ACHN (cell line): ENCODE measurements around the gene NCEH1.
"Not testable (repeated sequence)": the region's sequence is repeated elsewhere in the genome, so short reads cannot be mapped to it uniquely, and the experiment has no call there.

Experiments used
- DNase-seq: peaks from one replicate; pipeline ENCODE4 v3.0.0-alpha.2; 2015
- in situ Hi-C: cut with HindIII; loops from 2 replicates; pipeline ENCODE4 v1.10.0; 2017; ENCODE audit warnings: low sequenced_read_pairs, low pct_ligation_motif_present, low pct_unique_long_range_greater_than_20kb

The NCEH1 gene

GRCh38 chr3:172709774-172710663 is 848 bp downstream of the NCEH1 start:
- no peak for DNase-seq
- in situ Hi-C loops: no loop called here

GRCh38 chr3:172708921-172709773 is 1.7 kb downstream of the NCEH1 start:
- in situ Hi-C loops: no loop called here
- DNase-seq: no peak

GRCh38 chr3:172707967-172708366 is 2.9 kb downstream of the NCEH1 start:
- in situ Hi-C loops: no loop called here
- no peak for DNase-seq

- in situ Hi-C loops: no loop called here
Observed at GRCh38 chr3:172707030-172707429, 3.8 kb downstream of the NCEH1 start.

GRCh38 chr3:172705170-172705569 is 5.7 kb downstream of the NCEH1 start:
- in situ Hi-C loops: no loop called here
- no peak for DNase-seq

More at GRCh38 chr3:172707030-172707429, 3.8 kb downstream of the NCEH1 start:
- DNase-seq: no peak

GRCh38 chr3:172704001-172704400 is 6.9 kb downstream of the NCEH1 start:
- no peak for DNase-seq
- in situ Hi-C loops: no loop called here

GRCh38 chr3:172702731-172703130 is 8.1 kb downstream of the NCEH1 start:
- DNase-seq, in situ Hi-C loops: not testable (repeated sequence)

GRCh38 chr3:172702256-172702655 is 8.6 kb downstream of the NCEH1 start:
- DNase-seq: no peak
- in situ Hi-C loops: no loop called here

- in situ Hi-C loops: no loop called here
- no peak for DNase-seq
Observed at GRCh38 chr3:172701751-172702150, 9.1 kb downstream of the NCEH1 start.

- in situ Hi-C loops: no loop called here
- DNase-seq: no peak
Observed at GRCh38 chr3:172700936-172701455, 9.9 kb downstream of the NCEH1 start.

GRCh38 chr3:172700256-172700655 is 10.6 kb downstream of the NCEH1 start:
- DNase-seq: no peak
- in situ Hi-C loops: no loop called here

GRCh38 chr3:172699031-172699430 is 11.8 kb downstream of the NCEH1 start:
- in situ Hi-C loops: no loop called here

GRCh38 chr3:172698631-172699030 is 12.2 kb downstream of the NCEH1 start:
- in situ Hi-C loops: no loop called here
- DNase-seq: no peak

More at GRCh38 chr3:172699031-172699430, 11.8 kb downstream of the NCEH1 start:
- DNase-seq: no peak

- in situ Hi-C loops: no loop called here
- DNase-seq: no peak
Observed at GRCh38 chr3:172697558-172697957, 13.3 kb downstream of the NCEH1 start.

GRCh38 chr3:172696357-172696756 is 14.5 kb downstream of the NCEH1 start:
- DNase-seq: no peak
- in situ Hi-C loops: no loop called here

GRCh38 chr3:172694573-172695246 is 16.2 kb downstream of the NCEH1 start:
- DNase-seq: no peak
- in situ Hi-C loops: no loop called here

- in situ Hi-C loops: no loop called here
- DNase-seq: no peak
Observed at GRCh38 chr3:172692751-172693338, 18.0 kb downstream of the NCEH1 start.

GRCh38 chr3:172690936-172691335 is 19.9 kb downstream of the NCEH1 start:
- in situ Hi-C loops: no loop called here

More at GRCh38 chr3:172690936-172691335, 19.9 kb downstream of the NCEH1 start:
- no peak for DNase-seq
